ENCODE results near the gene EIF3J. TPM values are rescaled to one million over a fixed set of nuclear protein-coding genes. Genes with fewer than 3 reads are reported as not detected.

Gene EIF3J, protein sequence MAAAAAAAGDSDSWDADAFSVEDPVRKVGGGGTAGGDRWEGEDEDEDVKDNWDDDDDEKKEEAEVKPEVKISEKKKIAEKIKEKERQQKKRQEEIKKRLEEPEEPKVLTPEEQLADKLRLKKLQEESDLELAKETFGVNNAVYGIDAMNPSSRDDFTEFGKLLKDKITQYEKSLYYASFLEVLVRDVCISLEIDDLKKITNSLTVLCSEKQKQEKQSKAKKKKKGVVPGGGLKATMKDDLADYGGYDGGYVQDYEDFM
- polyA plus RNA-seq: 43.7 and 54.9 TPM in 2 replicates

DNA sequence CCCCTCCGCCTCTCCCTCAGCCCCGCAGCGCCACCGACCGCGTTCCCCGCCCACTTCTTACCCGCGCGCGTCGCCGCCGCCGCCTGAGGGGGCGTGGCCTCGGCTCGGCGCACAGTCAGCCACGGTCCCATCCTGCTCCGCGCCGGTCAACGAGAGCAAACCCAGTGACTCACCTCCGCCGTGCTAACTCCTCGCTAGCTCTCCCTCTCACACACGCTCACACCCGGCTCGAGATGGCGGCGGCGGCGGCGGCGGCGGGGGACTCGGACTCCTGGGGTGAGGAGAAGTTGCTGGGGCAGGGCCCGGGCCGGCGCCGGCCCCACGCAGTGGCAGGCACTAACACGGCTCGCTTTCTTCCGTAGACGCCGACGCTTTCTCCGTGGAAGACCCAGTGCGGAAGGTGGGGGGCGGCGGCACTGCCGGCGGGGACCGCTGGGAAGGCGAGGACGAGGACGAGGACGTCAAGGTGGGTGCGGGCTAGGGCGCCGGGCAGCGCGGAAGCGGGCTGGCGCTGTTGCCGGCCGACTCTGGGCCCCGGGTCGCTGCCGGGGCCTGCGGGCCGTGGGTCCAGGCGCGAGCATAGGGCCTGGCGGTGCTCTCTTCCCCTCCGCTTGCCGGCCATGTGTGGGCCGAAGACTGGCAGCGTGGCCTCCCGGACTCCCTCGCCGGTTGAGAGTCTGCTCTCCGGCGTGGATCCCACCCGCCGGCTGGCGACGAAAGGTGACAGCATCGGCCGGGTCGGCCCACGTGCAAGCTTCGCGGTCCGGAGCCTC is at the start of gene EIF3J:
EIF3J (plus strand) TSS at position 186 of the 773 bp plus-strand sequence; CDS start at position 234, 48 bp downstream.

Other genes starting within 250 kb of the EIF3J start
- 80.6 and 90.7 TPM in 2 replicates for gene GOLM2, start 248.4 kb upstream of the EIF3J start, polyA plus RNA-seq
- 7.5 and 10.8 TPM in 2 replicates for gene CTDSPL2, start 109.5 kb upstream of the EIF3J start, polyA plus RNA-seq
- 26.1 and 34.9 TPM in 2 replicates for gene SPG11, start 126.5 kb downstream of the EIF3J start, polyA plus RNA-seq
- gene PATL2, start 174.2 kb downstream of the EIF3J start, polyA plus RNA-seq: not detected in 2 replicates
- 2,747 and 3,416 TPM in 2 replicates for gene B2M, start 174.4 kb downstream of the EIF3J start, polyA plus RNA-seq
- gene TRIM69, start 199.4 kb downstream of the EIF3J start, polyA plus RNA-seq: 39.3 and 48.2 TPM in 2 replicates

Measured in Purkinje cell (primary cell).